Endothelial cell of umbilical vein (primary cell): Measurements from ENCODE around the gene HYDIN.

Experiments
- CTCF ChIP-seq, 2 donors: IDR thresholded peaks; 1 replicate in 1 of 2; 2 replicates in 1 of 2; pipeline ENCODE4 v1.5.1; 2011; ENCODE audit warnings: low read length in 2 of 2, mild to moderate bottlenecking in 2 of 2, moderate library complexity in 2 of 2, control low read depth in 1 of 2, inconsistent platforms in 1 of 2, low read depth in 1 of 2; ENCODE audit not compliant: insufficient read depth in 1 of 2; ENCODE audit errors: extremely low read depth in 1 of 2
- EZH2 ChIP-seq: IDR thresholded peaks from 2 replicates; pipeline ENCODE4 v1.6.1; 2012; ENCODE audit warnings: borderline replicate concordance, low read depth, mild to moderate bottlenecking, moderate library complexity, low read length, inconsistent platforms; ENCODE audit not compliant: severe bottlenecking
- JUN ChIP-seq: IDR thresholded peaks from 2 replicates; pipeline ENCODE4 v1.6.1; 2011; ENCODE audit warnings: borderline replicate concordance, low read depth; ENCODE audit not compliant: insufficient read length, insufficient read depth
- POLR2A ChIP-seq: IDR thresholded peaks from 2 replicates; pipeline ENCODE4 v1.6.1; 2012; ENCODE audit warnings: low read depth, mild to moderate bottlenecking, control low read depth, low read length
- POLR2AphosphoS5 ChIP-seq: IDR thresholded peaks from 2 replicates; pipeline ENCODE4 v1.6.1; 2012; ENCODE audit warnings: low read depth, mild to moderate bottlenecking, control low read depth, low read length, moderate library complexity; ENCODE audit not compliant: insufficient read depth
- TF ChIP-seq, protein P1 (sequence below): IDR thresholded peaks from 2 replicates; pipeline ENCODE4 v1.6.1; 2011; ENCODE audit not compliant: insufficient read depth, insufficient read length

DNA sequence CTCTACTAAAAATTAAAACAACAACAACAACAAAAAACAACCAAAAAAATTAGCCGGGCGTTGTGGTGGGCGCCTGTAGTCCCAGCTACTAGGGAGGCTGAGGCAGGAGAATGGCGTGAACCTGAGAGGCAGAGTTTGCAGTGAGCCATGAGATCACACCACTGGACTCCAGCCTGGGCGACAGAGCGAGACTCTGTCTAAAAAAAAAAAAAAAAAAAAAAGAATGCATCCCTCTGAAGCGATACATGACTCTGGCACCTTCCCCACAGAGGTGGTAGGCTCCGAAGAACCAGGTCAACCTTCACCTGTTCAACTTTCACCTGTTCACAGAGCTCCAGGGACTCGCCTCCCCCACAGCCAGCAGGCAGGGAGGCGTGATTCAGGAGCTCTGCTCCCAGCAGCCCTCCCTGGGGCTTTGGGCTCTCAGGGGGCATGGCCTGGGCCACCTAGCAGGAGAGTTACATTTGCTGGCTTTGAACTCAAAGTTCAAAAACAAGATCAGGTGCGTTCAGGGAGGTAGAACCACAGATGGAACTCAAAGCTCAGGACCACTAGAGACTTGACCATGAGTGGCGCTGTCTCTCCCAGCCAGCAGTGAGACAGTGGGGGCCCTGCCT, 435.1 kb downstream of the HYDIN start:
- no peak for TF ChIP-seq JUN
- TF ChIP-seq CTCF (IDR thresholded peaks at IDR 0.05; ENCODE audit: extremely low read depth in 1 of 2, insufficient read depth in 1 of 2, low read depth in 1 of 2, low read length in 2 of 2), result no peak
- TF ChIP-seq, protein P1, sequence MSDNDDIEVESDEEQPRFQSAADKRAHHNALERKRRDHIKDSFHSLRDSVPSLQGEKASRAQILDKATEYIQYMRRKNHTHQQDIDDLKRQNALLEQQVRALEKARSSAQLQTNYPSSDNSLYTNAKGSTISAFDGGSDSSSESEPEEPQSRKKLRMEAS, result no peak
- no peak for TF ChIP-seq POLR2A
- no peak for TF ChIP-seq EZH2
- TF ChIP-seq POLR2AphosphoS5, result no peak
